HUES48 (cell line): Measurements from ENCODE around the gene SIGLEC10.
"Not testable (repeated sequence)": the region's sequence is repeated elsewhere in the genome, so short reads cannot be mapped to it uniquely, and the experiment has no call there.

ENCODE experiments used
- H3K27ac ChIP-seq: one replicate; pipeline ENCODE4 v1.7.0; 2013; ENCODE audit warnings: low read depth, low read length, inconsistent platforms
- H3K27me3 ChIP-seq: 2 replicates; pipeline ENCODE4 v1.6.1; 2013; ENCODE audit warnings: mild to moderate bottlenecking, low read length; ENCODE audit not compliant: control insufficient read depth, insufficient read depth
- H3K36me3 ChIP-seq: 2 replicates; pipeline ENCODE4 v1.6.1; 2013; ENCODE audit warnings: low read length; ENCODE audit not compliant: control insufficient read depth, insufficient read depth
- H3K4me1 ChIP-seq: 2 replicates; pipeline ENCODE4 v1.6.1; 2013; ENCODE audit warnings: mild to moderate bottlenecking, low read length; ENCODE audit not compliant: control insufficient read depth, insufficient read depth
- H3K4me3 ChIP-seq: 2 replicates; pipeline ENCODE4 v1.5.1; 2013; ENCODE audit warnings: mild to moderate bottlenecking, low read depth, low read length
- H3K9ac ChIP-seq: 2 replicates; pipeline ENCODE4 v1.6.1; 2013; ENCODE audit warnings: mild to moderate bottlenecking, low read depth, low read length, moderate library complexity
- H3K9me3 ChIP-seq: 2 replicates; pipeline ENCODE4 v1.6.1; 2013; ENCODE audit warnings: low read length; ENCODE audit not compliant: control insufficient read depth, insufficient read depth

Gene SIGLEC10

GRCh38 chr19:51417107-51417809, at the start of gene SIGLEC10:
Gene SIGLEC10 (minus strand): TSS chr19:51417642. CDS start chr19:51417581, 61 bp downstream.
- H3K36me3 ChIP-seq = 0 out of 2 replicates have a peak, but pooled peaks cover 3% of the 10 kb centered on the region
- H3K27me3 ChIP-seq = peaks cover 8% of the 10 kb centered on the region; the same call in 1 of the 2 replicates
- no peaks in the 10 kb centered on the region for H3K9me3 ChIP-seq
- H3K4me1 ChIP-seq = no peaks in the 10 kb centered on the region
- H3K27ac ChIP-seq = no peak within 1 kb of the TSS
- H3K4me3 ChIP-seq = no peak within 1 kb of the TSS
- H3K9ac ChIP-seq = no peak within 1 kb of the TSS

- Histone ChIP-seq H3K9me3 (no peaks in the 10 kb centered on the region), H3K9ac (no peak overlapping the region), H3K36me3 (no peaks in the 10 kb centered on the region), H3K4me1 (no peaks in the 10 kb centered on the region), H3K4me3 (no peak overlapping the region), H3K27me3 (peaks cover 16% of the 10 kb centered on the region), H3K27ac (no peak overlapping the region)
These were observed 49.3 kb upstream of the SIGLEC10 start for GRCh38 chr19:51466723-51467122.

- not testable (repeated sequence) for H3K4me1 ChIP-seq, H3K9me3 ChIP-seq, H3K36me3 ChIP-seq, H3K27ac ChIP-seq, H3K9ac ChIP-seq
- Histone ChIP-seq H3K27me3 (peaks cover 16% of the 10 kb centered on the region), H3K4me3 (peak overlapping the region; percentile 35; the same call in 1 of the 2 replicates)
These were observed 46.6 kb upstream of the SIGLEC10 start for GRCh38 chr19:51463976-51464581.

- H3K4me3 ChIP-seq = no peak overlapping the region
- no peak overlapping the region for H3K27ac ChIP-seq
- peaks cover 16% of the 10 kb centered on the region for H3K27me3 ChIP-seq
- peaks cover 3% of the 10 kb centered on the region; the same call in 1 of the 2 replicates for H3K4me1 ChIP-seq
- H3K9me3 ChIP-seq = no peaks in the 10 kb centered on the region; the same call in 1 of the 2 replicates
- no peaks in the 10 kb centered on the region for H3K36me3 ChIP-seq
- H3K9ac ChIP-seq = no peak overlapping the region
These were observed 45.2 kb upstream of the SIGLEC10 start for GRCh38 chr19:51462681-51463080.

GRCh38 chr19:51462276-51462675, 44.8 kb upstream of the SIGLEC10 start:
- H3K27ac ChIP-seq = no peak overlapping the region
- peaks cover 3% of the 10 kb centered on the region; the same call in 1 of the 2 replicates for H3K4me1 ChIP-seq
- peaks cover 16% of the 10 kb centered on the region for H3K27me3 ChIP-seq
- H3K36me3 ChIP-seq = no peaks in the 10 kb centered on the region
- no peak overlapping the region for H3K9ac ChIP-seq
- no peak overlapping the region for H3K4me3 ChIP-seq
- no peaks in the 10 kb centered on the region; the same call in 1 of the 2 replicates for H3K9me3 ChIP-seq

- H3K27ac ChIP-seq = no peak overlapping the region
- H3K4me3 ChIP-seq = no peak overlapping the region
- H3K4me1 ChIP-seq = peaks cover 3% of the 10 kb centered on the region; the same call in 1 of the 2 replicates
- no peaks in the 10 kb centered on the region; the same call in 1 of the 2 replicates for H3K9me3 ChIP-seq
- no peaks in the 10 kb centered on the region for H3K36me3 ChIP-seq
- H3K27me3 ChIP-seq = peaks cover 15% of the 10 kb centered on the region
- no peak overlapping the region for H3K9ac ChIP-seq
These were observed 44.3 kb upstream of the SIGLEC10 start for GRCh38 chr19:51461723-51462161.

- peaks cover 7% of the 10 kb centered on the region for H3K27me3 ChIP-seq
- no peaks in the 10 kb centered on the region; the same call in 1 of the 2 replicates for H3K9me3 ChIP-seq
- no peaks in the 10 kb centered on the region for H3K36me3 ChIP-seq
- H3K4me1 ChIP-seq = peaks cover 3% of the 10 kb centered on the region; the same call in 1 of the 2 replicates
- peak overlapping the region; percentile 53 for H3K4me3 ChIP-seq
- H3K9ac ChIP-seq = no peak overlapping the region
- no peak overlapping the region for H3K27ac ChIP-seq
These were observed 42.9 kb upstream of the SIGLEC10 start for GRCh38 chr19:51460164-51460992.

- Histone ChIP-seq H3K9me3 (no peaks in the 10 kb centered on the region; the same call in 1 of the 2 replicates), H3K27ac (no peak overlapping the region), H3K4me1 (peaks cover 3% of the 10 kb centered on the region; the same call in 1 of the 2 replicates), H3K27me3 (no peaks in the 10 kb centered on the region), H3K36me3 (no peaks in the 10 kb centered on the region), H3K9ac (no peak overlapping the region), H3K4me3 (no peak overlapping the region)
These were observed 41.6 kb upstream of the SIGLEC10 start for GRCh38 chr19:51458899-51459505.

- no peaks in the 10 kb centered on the region for H3K36me3 ChIP-seq
- H3K9ac ChIP-seq = no peak within 1 kb of the TSS
- H3K9me3 ChIP-seq = no peaks in the 10 kb centered on the region; the same call in 1 of the 2 replicates
- H3K27me3 ChIP-seq = no peaks in the 10 kb centered on the region
- H3K4me1 ChIP-seq = peaks cover 3% of the 10 kb centered on the region; the same call in 1 of the 2 replicates
- H3K27ac ChIP-seq = no peak within 1 kb of the TSS
- H3K4me3 ChIP-seq = no peak within 1 kb of the TSS
These were observed 40.7 kb upstream of the SIGLEC10 start, which contains the start of gene SIGLEC8 for GRCh38 chr19:51458051-51458645. Gene SIGLEC8 (minus strand): TSS chr19:51458454. CDS start chr19:51458387, 67 bp downstream.
